IPS DF 4.7 (cell line): ENCODE data around the gene KDM7A.

Source experiments
- DNase-seq: peaks from one replicate; pipeline ENCODE4 v3.0.0-alpha.2; 2013; ENCODE audit warnings: low spot score; ENCODE audit errors: extremely low read depth

Gene KDM7A

DNA sequence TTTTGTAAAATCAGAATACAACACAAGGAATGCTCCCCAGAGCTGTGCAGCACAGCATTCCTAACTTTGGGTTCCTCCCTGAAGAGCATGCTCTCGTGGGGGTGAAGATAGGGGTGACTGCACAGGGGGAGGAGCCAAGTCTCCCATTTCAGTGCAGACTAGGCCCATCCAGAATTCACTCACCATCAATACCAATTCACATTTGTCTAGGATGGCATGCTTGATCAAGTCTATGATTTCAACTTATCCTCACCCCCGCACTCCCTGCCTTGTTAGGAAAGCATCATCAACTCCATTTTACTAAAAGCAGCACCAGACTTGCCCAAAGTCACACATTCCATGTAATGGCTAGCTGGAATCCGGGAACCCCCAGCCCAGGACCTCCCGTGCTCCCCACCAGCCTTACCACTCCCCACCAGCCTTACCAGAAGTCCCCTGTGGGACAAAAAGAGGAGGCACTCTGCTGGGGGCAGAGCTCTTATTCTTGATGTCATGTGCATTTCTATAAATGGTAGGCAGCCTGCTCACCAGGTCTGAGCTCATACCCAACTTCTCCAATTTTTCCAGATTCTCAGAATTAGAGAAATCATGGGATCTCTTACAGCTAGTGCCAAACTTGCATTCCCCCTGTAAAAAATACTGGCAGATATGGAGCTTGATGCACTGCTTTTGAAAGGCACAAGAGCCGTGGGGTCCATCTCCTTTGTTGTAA, 120.2 kb downstream of the KDM7A start:
- no peak for DNase-seq

DNA sequence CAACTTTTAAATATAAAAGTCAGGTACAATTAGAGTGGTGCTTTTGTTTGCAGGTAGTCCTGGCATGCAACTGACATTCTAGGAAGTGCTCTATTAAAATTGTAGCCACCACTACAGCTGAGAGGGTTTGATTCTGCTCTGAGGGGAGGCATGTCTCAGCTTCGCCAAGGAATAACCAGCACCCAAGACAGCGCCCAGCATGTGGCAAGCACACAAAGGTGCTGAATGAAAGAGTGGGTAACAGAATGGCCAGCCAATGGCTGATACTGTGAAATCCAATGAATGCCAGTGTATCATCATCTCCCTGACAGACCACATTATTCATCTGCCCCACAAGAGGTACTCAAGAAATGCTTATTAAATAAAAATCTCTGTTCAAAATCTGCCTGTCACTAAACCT, 121.0 kb downstream of the KDM7A start:
- DNase-seq = no peak

DNA sequence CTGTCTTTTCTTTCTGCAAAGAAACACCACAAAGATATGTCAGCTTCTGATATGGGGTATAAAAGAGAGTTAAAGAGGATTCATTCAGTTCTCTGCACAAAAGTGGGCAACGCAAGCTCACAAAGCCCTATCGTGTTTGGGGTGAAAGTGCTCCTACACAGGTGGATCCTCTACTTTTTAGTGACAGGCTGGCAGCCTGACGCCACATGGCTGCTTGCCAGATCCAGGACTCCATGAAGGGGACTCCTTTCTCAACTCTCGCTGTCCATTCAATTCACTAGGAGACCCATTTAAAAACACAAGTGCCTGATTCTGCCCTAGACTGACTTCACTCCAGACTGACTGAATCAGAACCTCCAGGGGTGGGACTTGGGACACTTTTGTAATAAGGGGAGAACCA, 122.0 kb downstream of the KDM7A start:
- DNase-seq = no peak

DNA sequence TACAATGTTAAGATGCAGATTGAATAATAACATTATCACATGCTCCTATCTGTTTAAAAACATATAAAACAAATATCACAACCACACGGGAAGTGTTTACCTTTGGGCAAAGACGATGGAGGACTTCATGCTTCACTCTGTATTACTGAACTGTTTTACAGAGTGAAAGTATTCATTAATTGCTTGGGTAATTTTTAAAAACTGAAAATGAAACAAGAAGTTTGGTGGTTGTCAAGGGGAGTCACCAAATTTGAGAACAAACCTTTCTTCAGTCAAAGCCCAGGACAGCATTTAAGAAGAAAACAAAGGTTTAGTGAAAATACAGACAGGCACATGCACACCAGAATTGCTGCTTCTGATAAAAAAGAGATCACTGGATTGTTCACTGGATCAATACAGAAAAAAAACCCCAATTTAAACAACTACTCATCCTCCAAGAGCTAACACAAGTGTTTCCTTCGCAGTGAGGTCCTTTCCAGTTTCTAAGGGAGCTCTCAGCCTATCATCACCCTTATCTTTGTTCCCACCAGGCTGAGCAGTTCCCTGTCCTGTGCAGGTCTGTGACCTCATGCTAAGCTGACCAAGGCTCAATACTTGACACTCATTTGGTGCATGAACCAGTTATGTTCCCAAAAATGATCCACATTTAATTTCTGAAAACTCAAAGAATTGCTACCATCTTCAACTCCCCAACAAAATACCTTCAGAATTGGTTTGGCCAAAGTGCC, 122.8 kb downstream of the KDM7A start:
- no peak for DNase-seq

DNA sequence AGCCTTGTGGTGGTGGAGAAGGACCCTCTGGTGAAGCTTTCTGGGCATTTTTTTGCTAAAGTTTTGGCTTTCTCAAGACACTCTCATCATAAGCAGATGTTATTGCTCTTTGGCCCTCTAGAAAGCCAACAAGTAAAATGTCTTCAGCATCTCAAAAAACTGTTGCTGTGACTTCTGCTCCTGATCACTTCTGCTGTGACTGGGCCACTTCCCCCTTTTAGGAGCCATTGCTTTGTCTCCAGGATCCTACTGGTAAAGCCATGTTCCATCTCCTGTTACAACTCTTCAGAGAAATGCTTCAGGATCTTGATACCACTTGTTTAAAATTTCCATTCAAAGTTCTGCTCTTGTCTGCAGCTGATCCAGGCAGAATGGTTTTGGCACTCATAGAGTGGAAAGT, 125.0 kb downstream of the KDM7A start:
- no peak for DNase-seq

DNA sequence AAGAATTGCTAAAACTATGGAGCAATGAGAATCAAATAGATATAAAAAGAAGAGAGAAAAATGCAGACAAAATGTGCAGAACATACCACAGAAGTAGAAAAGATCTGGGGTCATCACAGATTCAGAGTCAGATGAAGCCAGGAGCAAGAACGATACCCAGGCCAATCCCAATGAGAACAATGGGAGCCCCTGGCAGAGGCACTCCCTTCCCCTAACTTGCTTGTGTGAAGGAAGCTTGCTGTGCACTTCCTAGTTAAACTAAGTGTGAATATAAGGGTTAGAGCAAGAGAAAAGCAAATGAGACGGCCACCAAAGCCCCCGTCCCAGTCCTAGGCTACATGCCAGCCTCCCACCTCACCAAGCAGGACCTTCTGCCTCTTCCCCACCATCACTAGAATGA, 126.7 kb downstream of the KDM7A start:
- no peak for DNase-seq

DNA sequence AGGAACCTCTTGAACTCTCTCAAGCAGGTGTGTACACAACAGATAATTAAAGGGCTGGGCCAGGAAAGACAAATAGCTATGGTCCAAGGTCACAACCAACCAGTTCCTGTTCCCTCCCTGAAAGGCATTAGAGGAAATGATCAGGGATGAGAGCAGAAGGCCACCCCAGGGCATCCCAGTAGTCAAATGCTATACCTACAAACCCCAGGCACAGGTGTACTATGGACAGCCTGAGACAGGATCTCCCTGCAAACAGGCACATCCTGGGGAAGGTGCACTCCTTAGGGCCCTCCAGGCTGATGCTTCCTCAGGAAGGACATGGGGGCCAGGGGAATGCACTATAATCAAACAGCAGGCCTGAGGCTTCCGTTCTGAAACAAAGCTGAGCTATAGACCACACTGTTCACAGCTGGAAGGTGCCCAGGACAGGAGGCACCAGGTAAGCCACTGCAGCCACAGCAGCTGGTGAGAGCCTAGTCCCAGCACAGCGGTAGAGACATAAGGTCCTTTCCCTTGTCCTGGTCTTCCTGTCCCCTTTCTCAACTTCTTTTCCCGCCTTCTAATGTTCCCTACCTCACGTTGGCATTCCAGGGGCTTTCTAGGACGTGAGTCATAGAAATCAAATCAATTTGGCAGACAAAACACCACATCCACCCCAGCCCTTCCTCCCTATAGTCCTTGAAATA, 127.3 kb downstream of the KDM7A start:
- DNase-seq = no peak

DNA sequence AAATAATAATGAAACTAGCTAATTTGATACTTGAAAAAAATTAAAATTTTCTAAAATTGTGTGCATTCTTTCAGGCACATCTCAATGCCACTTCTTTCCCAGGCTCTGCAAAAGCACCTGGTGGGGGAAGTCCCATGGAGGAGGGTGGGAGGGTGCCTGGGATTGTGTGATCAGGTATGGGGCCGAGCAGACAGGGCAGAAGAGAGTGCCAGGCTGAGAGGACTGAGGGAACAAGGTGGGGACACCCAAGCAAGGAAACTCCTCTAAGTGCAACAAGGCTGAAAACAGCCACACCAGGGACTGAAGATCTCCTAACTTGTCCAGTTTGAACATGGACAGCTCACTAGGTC, 127.8 kb downstream of the KDM7A start:
- no peak for DNase-seq

DNA sequence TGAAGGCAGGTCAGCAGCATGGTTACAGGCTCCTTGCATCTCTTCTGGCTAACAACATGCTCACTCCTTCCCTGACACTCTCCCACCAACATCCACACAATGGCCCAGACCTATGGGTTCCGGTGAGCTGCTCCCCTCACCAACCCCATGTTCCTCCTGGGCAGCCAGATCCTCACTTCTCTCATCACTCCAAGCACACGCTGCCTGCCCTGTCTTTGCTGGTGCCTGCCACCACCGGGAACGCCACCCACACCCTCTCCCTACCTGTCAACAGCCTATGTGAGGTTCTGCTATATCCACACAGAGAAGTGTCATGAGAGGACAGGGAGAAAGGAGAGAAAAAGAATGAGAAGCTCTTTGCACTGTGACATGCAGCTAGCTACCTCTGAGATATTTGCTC, 128.6 kb downstream of the KDM7A start:
- DNase-seq = no peak

DNA sequence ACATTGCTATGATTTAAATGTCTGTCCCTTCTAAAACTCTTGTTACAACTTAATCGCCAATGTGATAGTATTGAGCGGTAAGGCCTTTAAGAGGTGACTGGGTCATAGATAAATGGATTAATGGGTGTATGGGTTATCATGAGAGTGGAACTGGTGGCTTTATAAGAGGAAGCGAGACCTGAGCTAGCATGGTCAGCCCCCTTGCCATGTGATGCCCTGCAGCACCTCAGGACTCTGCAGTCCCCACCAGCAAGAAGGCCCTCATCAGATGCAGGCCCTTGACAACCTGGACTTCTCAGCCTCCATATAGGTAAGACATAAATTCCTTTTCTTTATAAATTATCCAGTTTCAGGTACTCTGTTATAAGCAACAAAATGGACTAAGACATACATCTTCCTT, 129.6 kb downstream of the KDM7A start:
- no peak for DNase-seq

DNA sequence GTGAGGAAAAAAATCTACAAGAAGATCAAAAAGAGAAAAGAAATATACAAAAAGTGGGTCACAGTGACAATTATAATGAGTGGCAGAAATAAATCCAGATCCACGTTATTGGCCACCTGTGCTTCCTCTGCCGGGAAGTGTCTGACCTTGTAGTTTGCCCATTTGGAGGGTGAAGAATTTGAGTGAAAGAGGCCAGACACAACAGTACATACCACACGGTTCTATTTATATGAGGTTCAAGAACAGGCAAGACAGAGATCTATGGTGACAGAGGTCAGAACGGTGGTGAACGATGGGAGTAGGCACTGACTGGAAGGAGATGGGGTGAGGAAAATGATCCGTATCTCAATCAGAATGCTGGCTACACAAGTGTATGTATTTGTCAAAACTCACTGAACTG, 131.1 kb downstream of the KDM7A start:
- DNase-seq = no peak

DNA sequence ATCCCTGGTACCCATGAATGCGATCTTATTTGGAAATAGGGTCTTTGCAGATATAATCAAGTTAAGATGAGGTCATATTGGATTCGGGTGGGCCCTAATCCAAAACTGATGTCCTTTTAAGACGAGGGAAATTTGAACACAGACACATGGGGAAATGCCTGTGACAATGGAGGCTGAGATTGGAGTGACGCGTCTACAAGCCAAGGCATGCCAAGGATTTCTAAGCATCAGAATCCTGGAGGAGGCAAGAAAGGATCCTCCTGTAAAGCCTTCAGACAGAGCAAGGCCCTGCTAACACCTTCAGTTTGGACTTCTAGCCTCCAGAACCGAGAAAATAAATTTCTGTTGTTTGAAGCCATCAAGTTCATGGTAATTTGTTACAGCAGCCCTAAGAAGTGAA, 132.5 kb downstream of the KDM7A start:
- DNase-seq = no peak

DNA sequence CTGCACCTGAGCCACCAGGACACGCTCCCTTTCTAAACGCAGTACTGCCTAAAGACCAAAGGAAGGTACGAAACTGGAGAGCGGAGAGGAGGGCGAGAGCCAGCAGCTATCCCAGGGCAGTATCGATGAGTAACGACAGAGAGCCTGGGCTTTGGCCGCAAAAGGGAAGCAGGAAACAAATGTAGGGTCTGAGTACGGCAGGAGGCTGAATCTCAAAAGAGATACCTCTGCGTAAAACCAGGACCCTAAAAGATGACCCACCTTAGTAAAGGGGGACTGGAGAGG, 134.5 kb downstream of the KDM7A start:
- DNase-seq = no peak

DNA sequence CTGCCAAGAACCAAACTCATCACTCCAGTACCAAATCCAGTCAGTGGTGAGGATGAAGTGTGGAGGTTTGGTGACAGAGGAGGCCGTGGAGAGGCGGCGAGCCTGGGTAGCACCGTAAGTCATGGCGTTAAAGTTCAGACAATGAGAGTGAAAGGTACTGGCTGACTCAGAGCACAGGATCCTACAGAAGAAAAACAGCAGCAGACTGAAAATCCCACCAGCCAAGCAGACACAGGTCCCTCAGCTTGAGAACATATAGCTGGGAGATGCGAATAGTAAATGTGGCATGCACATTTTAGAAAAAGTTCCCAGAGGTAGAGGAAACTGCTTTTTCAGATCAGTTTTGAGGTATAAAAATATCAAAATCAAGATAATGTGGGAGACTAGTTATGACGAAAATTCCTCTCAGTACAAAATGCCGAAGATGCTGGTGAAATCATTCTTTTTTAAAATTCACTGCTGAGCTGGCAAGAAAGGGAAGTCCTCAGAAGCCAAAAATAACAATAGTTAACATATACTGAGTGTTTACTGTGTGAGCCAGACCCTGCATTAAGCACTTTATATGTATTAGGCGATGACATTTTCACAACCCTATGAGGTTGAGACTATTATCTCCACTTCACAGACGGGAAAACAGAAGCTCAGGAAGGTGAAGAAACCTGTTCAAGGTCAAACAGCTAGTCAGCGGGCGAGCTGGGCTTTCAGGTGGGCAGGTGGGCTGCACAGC, 135.0 kb downstream of the KDM7A start:
- no peak for DNase-seq

DNA sequence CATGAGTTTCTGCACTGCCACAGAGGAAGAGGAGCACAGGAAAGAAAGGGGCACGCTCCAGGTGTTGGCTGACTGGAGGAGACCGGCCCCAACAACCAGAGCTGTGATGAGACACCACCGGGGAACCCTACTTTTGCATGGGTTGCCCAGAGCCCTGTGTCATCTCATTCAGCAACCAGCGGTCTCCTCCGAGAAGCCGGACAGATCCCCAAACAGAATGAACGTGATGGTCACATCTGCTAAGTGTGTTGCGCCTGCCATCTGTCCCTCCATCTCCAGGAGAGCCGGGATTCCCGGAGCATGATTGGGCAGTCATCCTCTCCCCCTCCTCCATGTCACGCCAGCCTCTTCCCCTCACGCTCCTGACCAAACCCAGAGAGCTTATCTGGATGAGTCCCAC, 136.9 kb downstream of the KDM7A start:
- no peak for DNase-seq

DNA sequence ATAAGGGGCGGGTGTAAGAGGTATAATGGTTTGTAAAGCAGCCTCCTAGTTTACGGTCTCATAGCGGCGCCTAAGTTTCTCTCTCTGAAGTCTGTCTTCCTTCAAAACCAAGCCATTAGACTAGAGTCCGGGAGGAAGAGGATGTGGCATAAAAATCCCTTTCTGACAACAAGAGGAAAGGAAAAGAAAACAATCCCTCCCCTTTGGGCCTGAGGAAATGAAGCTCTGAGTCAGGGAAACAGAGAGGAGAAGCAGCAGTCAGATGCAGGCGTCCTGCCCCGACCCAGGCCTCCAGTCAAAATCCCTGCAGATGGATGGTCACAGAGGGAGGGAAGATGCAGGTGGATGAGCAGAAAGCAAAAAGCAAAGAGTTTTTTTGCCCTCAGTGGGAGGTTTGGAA, 137.7 kb downstream of the KDM7A start:
- no peak for DNase-seq

DNA sequence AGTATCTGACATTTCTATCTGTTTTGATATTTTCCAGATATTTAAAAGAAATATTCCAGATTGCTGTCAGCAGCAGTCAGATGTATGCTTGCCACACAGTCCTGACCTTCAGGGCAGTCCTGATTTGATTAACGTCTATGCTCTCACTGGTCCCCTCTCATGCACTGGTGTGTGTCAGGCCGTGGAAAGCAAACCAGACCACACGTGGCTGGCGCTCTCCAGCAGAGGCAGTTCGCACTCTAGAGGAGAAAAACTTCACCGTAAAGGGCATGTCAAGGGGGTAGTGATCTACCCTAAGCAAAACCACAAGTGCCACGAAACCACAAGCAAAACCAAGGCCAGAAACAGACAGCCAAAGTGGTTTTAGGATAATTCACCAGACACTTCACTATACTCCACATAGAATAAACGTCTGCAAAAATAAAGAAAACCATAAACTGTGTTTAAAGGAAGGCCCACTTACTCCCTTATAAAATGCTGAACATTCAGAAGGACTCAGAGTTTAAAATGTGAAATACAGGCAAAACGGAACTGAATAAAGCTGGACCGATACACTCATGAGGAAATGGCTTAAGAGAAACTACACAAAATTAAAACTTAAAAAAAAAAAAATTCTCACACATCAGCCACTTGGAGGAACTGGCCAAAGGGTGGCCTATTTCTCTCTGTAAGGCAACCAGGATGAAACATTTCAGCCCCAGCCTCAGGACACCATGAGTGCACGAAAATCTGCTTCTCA, 140.4 kb downstream of the KDM7A start:
- no peak for DNase-seq

DNA sequence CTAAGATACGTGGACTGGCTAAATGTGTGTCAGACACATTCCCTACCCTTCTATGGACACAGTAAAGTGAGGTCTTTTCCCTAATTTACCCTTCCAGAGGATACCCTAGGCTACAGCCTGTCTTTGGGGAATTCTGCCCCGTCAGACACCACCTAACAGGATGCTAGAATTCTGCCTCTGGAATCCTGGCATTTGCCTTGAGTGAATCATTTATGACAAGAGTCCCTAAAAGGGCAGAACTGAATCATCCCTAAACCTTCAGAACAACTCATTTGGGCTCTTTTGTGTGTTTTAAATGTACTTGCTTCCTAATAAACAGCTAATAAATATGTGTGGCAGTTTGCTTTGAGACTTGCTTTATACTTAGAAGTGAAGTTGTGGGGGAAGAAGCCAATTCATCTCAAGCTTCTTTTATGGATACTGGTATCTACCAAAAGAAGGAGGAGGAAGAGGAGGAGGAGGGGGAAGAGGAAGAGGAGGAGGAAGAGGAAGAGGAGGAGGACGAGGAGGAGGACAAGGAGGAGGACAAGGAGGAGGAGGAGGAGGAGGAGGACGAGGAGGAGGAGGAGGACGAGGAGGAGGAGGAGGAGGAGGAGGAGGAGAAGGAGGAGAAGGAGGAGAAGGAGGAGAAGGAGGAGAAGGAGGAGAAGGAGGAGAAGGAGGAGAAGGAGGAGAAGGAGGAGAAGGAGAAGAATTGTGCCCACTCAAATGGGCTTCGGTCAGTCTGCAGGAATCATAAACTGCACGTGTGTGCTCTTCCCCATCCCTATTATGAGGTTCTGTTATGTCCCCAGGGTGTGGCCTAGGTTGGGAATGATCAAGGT, 141.2 kb downstream of the KDM7A start:
- no peak for DNase-seq
